Neural cell (in vitro differentiated cells): ENCODE data around the gene ADORA1. TPM values are rescaled to one million over a fixed set of nuclear protein-coding genes. Genes with fewer than 3 reads are reported as not detected.

Source experiments
- H2AFZ ChIP-seq: fragments of 200-600, 300-800 bp; sonication (generic), shearing (Covaris generic); 2 replicates; pipeline ENCODE4 v1.6.0; 2014; ENCODE audit warnings: low read depth, mild to moderate bottlenecking, antibody characterized with exemption, low read length, moderate library complexity
- H3F3A ChIP-seq: fragments of 200-600 bp; shearing (Covaris generic); 2 replicates; pipeline ENCODE4 v1.6.1; 2016; ENCODE audit warnings: mild to moderate bottlenecking, moderate library complexity, mixed read lengths, antibody characterized with exemption, low read length; ENCODE audit not compliant: insufficient read depth, poor library complexity, severe bottlenecking
- H3K27ac ChIP-seq: fragments of 200-600, 300-800 bp; sonication (generic), shearing (Covaris generic); 2 replicates; pipeline ENCODE4 v1.5.1; 2014; ENCODE audit warnings: mild to moderate bottlenecking, low read length, moderate library complexity
- H3K27me3 ChIP-seq: fragments of 300-800, 200-600 bp; sonication (generic), shearing (Covaris generic); 2 replicates; pipeline ENCODE4 v1.6.0; 2014; ENCODE audit warnings: mild to moderate bottlenecking, low read depth, low read length, moderate library complexity; ENCODE audit not compliant: insufficient read depth
- H3K36me3 ChIP-seq: fragments of 300-800, 200-600 bp; sonication (generic), shearing (Covaris generic); 2 replicates; pipeline ENCODE4 v1.5.1; 2014; ENCODE audit warnings: mild to moderate bottlenecking, antibody characterized with exemption, low read length, moderate library complexity; ENCODE audit not compliant: insufficient read depth
- H3K4me2 ChIP-seq: fragments of 300-800, 200-600 bp; sonication (generic), shearing (Covaris generic); 2 replicates; pipeline ENCODE4 v1.6.0; 2014; ENCODE audit warnings: mild to moderate bottlenecking, low read length
- H3K4me3 ChIP-seq: fragments of 300-800, 200-600 bp; sonication (generic), shearing (Covaris generic); 2 replicates; pipeline ENCODE4 v1.5.1; 2014; ENCODE audit warnings: mild to moderate bottlenecking, low read length, moderate library complexity
- H3K79me2 ChIP-seq: fragments of 200-600 bp; shearing (Covaris generic); replicated peaks from 2 replicates; pipeline ENCODE4 v1.6.0; 2014; ENCODE audit warnings: mild to moderate bottlenecking, low read length, moderate library complexity; ENCODE audit not compliant: insufficient read depth
- H3K9ac ChIP-seq: fragments of 300-800, 200-600 bp; sonication (generic), shearing (Covaris generic); 2 replicates; pipeline ENCODE4 v1.6.1; 2016; ENCODE audit warnings: mild to moderate bottlenecking, low read length, mixed read lengths
- H3K9me2 ChIP-seq: fragments of 200-600 bp; shearing (Covaris generic); 2 replicates; pipeline ENCODE4 v1.6.1; 2016; ENCODE audit warnings: mild to moderate bottlenecking, low read length, mixed read lengths; ENCODE audit not compliant: insufficient read depth
- H3K9me3 ChIP-seq: fragments of 200-600, 300-800 bp; sonication (generic), shearing (Covaris generic); 2 replicates; pipeline ENCODE4 v1.6.1; 2016; ENCODE audit warnings: mild to moderate bottlenecking, mixed run types, low read length, moderate library complexity, mixed read lengths
- H4K20me1 ChIP-seq: fragments of 200-600 bp; shearing (Covaris generic); 2 replicates; pipeline ENCODE4 v1.6.1; 2016; ENCODE audit warnings: mild to moderate bottlenecking, mixed run types; ENCODE audit not compliant: insufficient read depth
- CTCF ChIP-seq: fragments of 450-650 bp; IDR thresholded peaks from 2 replicates; pipeline ENCODE4 v1.5.1; 2014; ENCODE audit warnings: antibody characterized with exemption, mild to moderate bottlenecking, moderate library complexity; ENCODE audit not compliant: poor library complexity, severe bottlenecking
- EP300 ChIP-seq: fragments of 450-650 bp; conservative IDR thresholded peaks from 2 replicates; pipeline ENCODE4 v1.6.1; 2014; ENCODE audit warnings: antibody characterized with exemption, mild to moderate bottlenecking, moderate library complexity; ENCODE audit not compliant: poor library complexity, severe bottlenecking
- EZH2 ChIP-seq: fragments of 200-600, 300-800 bp; shearing (Covaris generic), sonication (generic); IDR thresholded peaks from 2 replicates; pipeline ENCODE4 v1.6.1; 2014; ENCODE audit warnings: antibody characterized with exemption, low read length, borderline replicate concordance, mild to moderate bottlenecking; ENCODE audit not compliant: insufficient read depth, poor library complexity, severe bottlenecking
- MXI1 ChIP-seq: fragments of 450-650 bp; conservative IDR thresholded peaks from 2 replicates; pipeline ENCODE4 v1.6.1; 2014; ENCODE audit warnings: antibody characterized with exemption, mild to moderate bottlenecking; ENCODE audit not compliant: poor library complexity, severe bottlenecking
- POLR2AphosphoS5 ChIP-seq: IDR thresholded peaks from 2 replicates; pipeline ENCODE4 v1.6.1; 2012
- RAD21 ChIP-seq: fragments of 450-650 bp; conservative IDR thresholded peaks from 2 replicates; pipeline ENCODE4 v1.6.1; 2014; ENCODE audit warnings: antibody characterized with exemption, mild to moderate bottlenecking, moderate library complexity
- REST ChIP-seq: IDR thresholded peaks from 2 replicates; pipeline ENCODE4 v1.6.1; 2012; ENCODE audit warnings: borderline replicate concordance
- SMC3 ChIP-seq: fragments of 450-650 bp; conservative IDR thresholded peaks from 2 replicates; pipeline ENCODE4 v1.6.1; 2014; ENCODE audit warnings: antibody characterized with exemption, mild to moderate bottlenecking, moderate library complexity; ENCODE audit not compliant: poor library complexity
- TAF1 ChIP-seq: IDR thresholded peaks from 2 replicates; pipeline ENCODE4 v1.6.1; 2012; ENCODE audit warnings: low read depth
- polyA plus RNA-seq: library from polyadenylated mRNA; depleted of rRNA; stranded (reverse); fragments of >200 nt; gene quantifications from 2 replicates; pipeline ENCODE4 v1.2.3, GENCODE V29; 2014

The ADORA1 gene
- polyA plus RNA-seq, 1 donor from 2014 or later, result 7.2 TPM

DNA sequence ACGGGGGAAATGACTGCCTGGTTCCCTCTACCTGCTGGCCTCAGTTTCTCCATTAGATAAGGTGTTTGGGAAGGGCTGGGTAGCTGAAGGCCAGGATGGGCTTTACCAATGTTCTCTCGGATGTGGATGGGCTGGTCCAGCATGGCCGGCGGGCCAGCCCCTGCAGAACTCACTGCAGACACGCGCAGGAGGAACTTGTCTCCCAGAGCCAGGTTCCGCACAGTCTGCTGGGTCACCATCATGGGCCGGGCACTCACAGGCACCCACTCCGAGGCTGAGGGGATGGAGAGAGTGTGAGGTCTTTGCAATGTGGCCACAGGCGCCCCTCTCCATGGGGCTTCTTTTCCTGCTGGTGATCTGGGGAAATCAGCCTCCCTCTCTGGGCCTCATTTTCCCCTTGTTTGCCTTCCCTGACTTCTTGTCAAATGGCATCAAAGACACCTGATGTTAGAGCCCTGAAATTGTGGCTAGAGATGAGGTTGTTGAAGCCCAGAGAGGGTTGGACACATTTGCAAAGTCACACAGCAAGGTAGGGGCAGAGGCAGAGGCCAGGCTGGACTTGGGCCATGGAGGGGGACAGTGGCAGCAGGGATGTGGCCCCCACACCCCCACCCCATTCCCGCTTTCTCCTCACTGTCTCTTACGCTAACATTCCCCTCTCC lies 46.9 kb downstream of the ADORA1 start:
- Histone ChIP-seq H3K9ac (no peak overlapping the region), H3K9me3 (no peaks in the 10 kb centered on the region), H3K79me2 (no peaks in the 10 kb centered on the region), H3K9me2 (no peaks in the 10 kb centered on the region), H3K27me3 (no peaks in the 10 kb centered on the region), H3K4me3 (no peak overlapping the region), H4K20me1 (no peaks in the 10 kb centered on the region), H3K27ac (no peak overlapping the region), H3K4me2 (no peak overlapping the region), H3F3A (no peaks in the 10 kb centered on the region), H3K36me3 (no peaks in the 10 kb centered on the region), H2AFZ (no peak overlapping the region)
- no peak for TF ChIP-seq TAF1
- TF ChIP-seq EZH2, result no peak
- TF ChIP-seq POLR2AphosphoS5, result no peak
- TF ChIP-seq EP300, result no peak
- no peak for TF ChIP-seq REST
- TF ChIP-seq SMC3, result no peak

GRCh38 chr1:203175237-203175826 lies 47.8 kb downstream of the ADORA1 start, which contains the start of gene MYBPH:
MYBPH (minus strand) TSS chr1:203175826; CDS start chr1:203175755, 71 bp downstream.
- Histone ChIP-seq H3K9me3 (no peaks in the 10 kb centered on the region), H3F3A (no peaks in the 10 kb centered on the region), H4K20me1 (no peaks in the 10 kb centered on the region), H3K9me2 (no peaks in the 10 kb centered on the region), H3K27me3 (no peaks in the 10 kb centered on the region), H3K4me2 (no peak within 1 kb of the TSS), H3K79me2 (no peaks in the 10 kb centered on the region), H3K36me3 (no peaks in the 10 kb centered on the region), H3K27ac (no peak within 1 kb of the TSS), H3K4me3 (no peak within 1 kb of the TSS), H2AFZ (no peak within 1 kb of the TSS), H3K9ac (no peak within 1 kb of the TSS)
- no peak for TF ChIP-seq TAF1
- TF ChIP-seq REST, result no peak
- no peak for TF ChIP-seq CTCF
- no peak for TF ChIP-seq EZH2
- no peak for TF ChIP-seq SMC3
- no peak for TF ChIP-seq EP300
- no peak for TF ChIP-seq MXI1
- TF ChIP-seq RAD21, result no peak
- no peak for TF ChIP-seq POLR2AphosphoS5
